GM20431 (cell line): ENCODE measurements around the gene ABCB11.
"Not testable (repeated sequence)": the region's sequence is repeated elsewhere in the genome, so short reads cannot be mapped to it uniquely, and the experiment has no call there.

Experiments
- in situ Hi-C: fragments of 300-500 bp; cut with MseI, MboI; formaldehyde crosslinking; loops from one replicate; pipeline ENCODE4 v1.15.0; 2020; ENCODE audit warnings: low sequenced_read_pairs; ENCODE audit not compliant: unreplicated experiment

ABCB11 gene

GRCh38 chr2:168944065-168944464 lies 87.1 kb downstream of the ABCB11 start:
- in situ Hi-C loops: no loop called here

DNA sequence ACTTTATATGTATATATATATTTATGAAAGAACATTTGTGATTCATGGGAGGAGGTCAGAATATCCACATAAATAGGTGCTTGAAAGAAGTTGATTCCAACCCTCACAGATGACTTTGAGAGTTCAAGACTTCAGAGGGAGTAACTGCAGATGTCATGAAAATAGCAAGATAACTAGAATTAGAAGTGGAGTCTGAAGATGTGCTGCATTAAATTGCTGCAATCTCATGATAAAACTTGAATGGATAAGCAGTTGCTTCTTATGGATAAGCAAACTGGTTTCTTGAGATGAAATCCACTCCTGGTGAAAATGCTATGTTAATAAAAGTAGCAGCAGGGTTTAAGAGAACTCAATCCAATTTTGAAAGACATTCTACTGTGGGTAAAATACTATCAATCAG lies 89.8 kb downstream of the ABCB11 start:
- in situ Hi-C loops: no loop called here

DNA sequence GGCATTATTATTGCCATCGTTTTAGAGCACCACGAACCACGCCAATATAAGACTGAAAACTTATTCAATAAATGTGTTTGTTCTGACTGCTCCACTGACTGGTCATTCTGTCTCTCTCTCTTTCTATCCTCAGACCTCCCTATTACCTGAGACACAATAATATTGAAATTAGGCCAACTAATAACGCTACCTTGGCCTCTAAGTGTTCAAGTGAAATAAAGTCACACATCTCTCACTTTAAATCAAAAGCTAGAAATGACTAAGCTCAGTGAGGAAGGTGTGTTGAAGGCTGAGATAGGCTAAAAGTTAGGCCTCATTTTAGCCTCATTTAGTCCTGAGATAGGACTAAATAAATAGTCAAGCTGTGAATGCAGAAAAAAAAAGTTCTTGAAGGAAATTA lies 91.2 kb downstream of the ABCB11 start:
- in situ Hi-C loops: no loop called here

- in situ Hi-C loops: no loop called here
These were observed 92.1 kb downstream of the ABCB11 start for GRCh38 chr2:168939061-168939460.

DNA sequence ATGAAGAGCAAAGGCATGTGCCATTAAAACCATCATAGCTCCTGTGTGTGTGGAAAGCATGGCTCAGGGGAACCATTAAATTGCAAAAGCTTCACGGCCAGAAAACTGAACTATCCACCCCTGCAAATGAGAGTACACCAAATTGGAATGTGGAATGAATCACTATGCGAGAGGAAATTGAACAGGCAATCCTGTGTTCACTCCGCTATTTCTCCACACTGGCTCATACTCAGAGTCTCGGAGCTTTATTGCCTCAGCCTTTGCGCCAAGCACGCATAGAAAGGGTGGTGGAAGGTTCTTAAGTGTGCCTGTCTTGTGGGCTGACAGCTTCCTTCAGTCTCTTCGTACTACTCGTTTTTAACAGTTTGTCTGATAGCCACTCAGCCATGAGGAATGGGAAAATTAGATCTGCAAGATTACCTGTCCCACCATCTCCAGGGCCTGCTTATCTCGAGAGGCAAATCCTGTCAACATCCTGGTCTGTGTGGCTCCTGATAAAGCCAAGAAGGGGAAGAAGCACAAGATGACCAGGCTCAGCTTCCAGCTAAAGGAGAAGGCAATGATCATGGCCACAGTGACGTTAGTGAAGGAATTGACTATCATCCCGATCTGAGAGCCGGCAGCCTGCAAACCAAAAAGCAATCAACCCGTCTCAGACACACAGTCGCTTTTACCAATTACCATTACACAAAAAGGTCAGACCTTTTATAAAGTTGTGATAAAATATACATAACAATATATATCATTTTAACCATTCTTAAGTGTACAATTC lies 95.1 kb downstream of the ABCB11 start:
- in situ Hi-C loops: no loop called here

GRCh38 chr2:168934826-168935225 lies 96.3 kb downstream of the ABCB11 start:
- in situ Hi-C loops: no loop called here

GRCh38 chr2:168932174-168932573 lies 99.0 kb downstream of the ABCB11 start:
- in situ Hi-C loops: not testable (repeated sequence)

DNA sequence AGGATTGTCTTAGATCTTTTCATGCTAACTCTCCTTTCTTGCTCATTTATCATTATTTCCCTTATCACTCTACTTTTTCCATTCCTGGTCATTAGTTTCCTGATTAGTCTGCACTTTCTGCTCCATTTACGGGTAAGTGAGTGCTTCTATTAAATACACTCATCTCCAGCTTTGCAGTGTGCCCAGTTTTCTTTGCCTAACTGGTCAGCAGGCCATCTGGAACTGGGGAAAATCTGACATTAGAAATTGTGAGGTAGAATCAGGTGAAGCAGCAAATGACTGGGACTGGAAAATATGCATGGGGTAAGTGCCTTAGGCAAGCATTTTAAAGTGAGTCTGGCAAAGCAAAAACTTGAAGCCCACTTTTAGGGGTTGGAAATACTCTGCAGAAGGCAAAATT lies 100.9 kb downstream of the ABCB11 start:
- in situ Hi-C loops: no loop called here

DNA sequence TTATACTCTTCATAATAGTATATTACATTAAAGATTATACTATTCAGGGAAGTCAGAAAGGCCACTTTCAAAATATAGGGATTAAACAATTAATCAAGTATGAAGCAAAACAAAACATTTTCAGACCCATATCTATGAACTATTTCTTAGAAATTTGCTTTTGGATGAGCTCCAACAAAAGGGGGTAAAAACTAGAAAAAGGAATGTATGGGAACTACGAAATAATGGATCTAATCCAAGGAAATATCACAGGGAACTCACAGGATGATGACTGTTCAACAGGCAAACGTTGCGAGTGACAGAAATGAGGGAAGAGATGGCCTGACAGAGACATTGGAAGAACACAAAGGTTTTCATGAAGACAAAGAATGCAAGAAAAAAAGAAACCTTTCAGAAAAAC lies 102.1 kb downstream of the ABCB11 start:
- in situ Hi-C loops: no loop called here

DNA sequence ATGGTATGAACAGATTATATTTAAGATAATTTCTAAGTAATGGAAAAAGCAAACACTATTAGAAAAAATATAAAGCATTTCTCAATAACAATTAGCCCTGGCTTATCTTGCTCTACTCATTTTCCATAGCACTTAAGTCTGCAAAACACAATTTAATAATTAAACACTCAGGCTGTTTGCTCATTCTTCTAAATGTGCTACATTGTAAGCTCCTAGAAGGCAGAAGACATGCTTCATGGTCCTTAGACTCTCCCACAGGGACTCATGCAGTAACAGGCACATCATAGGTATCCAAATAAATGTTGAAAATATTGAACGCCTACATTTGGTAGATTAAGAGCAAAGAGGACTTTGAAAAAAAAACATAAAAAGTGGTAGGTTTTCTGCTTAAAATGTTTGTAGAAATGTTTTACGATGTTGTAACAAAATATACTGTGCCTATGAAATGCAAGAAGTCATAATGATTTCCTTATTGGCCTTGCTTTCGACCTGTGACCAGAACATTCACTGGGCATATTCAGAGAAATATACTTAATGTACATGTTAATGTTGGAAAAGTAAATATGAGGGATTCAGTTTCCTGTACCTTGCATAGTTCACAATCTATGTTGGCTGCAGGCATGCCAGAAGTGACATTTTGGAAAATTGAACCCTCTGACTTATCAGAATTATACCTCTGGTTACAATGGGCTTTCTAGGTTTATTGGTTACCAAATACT lies 102.9 kb downstream of the ABCB11 start:
- in situ Hi-C loops: no loop called here

DNA sequence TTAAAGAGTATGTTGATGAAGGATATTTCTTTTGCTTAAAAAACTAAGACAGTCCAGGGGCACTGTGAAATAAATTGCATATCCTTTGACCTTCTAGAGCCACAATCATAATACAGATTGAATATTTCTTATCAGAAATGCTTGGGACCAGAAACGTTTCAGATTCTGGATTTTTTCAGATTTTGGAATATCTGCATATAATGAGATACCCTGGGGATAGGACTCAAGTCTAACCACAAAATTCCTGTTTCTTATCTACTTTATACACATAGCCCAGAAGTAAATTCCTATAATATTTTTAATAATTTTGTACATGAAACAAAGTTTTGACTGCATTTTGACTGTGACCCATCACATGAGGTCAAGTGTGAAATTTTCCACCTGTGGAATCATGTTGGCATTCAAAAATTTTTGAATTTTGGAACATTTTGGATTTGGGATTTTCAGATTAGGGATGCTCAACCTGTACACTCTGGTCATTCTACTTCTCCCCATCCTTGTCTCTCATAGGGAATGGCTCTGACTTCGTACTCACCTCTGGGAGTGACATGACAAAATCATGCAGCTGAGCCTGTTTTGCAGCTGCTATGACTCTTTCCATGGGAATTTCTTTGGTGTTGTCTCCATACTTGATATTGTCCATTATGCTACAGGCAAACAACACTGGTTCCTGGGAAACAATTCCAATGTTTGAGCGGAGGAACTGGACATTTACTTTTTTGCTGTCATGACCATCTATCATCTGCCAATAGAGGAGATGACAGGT lies 104.3 kb downstream of the ABCB11 start:
- in situ Hi-C loops: no loop called here

GRCh38 chr2:168920504-168921157 lies 110.5 kb downstream of the ABCB11 start:
- in situ Hi-C loops: loop anchor here (25.0 kb wide), 1 partner anchor 583 kb away; no protein-coding TSS in a partner anchor

GRCh38 chr2:168916331-168916675 lies 114.8 kb downstream of the ABCB11 start:
- in situ Hi-C loops: loop anchor here (25.0 kb wide), 1 partner anchor 579 kb away; no protein-coding TSS in a partner anchor

DNA sequence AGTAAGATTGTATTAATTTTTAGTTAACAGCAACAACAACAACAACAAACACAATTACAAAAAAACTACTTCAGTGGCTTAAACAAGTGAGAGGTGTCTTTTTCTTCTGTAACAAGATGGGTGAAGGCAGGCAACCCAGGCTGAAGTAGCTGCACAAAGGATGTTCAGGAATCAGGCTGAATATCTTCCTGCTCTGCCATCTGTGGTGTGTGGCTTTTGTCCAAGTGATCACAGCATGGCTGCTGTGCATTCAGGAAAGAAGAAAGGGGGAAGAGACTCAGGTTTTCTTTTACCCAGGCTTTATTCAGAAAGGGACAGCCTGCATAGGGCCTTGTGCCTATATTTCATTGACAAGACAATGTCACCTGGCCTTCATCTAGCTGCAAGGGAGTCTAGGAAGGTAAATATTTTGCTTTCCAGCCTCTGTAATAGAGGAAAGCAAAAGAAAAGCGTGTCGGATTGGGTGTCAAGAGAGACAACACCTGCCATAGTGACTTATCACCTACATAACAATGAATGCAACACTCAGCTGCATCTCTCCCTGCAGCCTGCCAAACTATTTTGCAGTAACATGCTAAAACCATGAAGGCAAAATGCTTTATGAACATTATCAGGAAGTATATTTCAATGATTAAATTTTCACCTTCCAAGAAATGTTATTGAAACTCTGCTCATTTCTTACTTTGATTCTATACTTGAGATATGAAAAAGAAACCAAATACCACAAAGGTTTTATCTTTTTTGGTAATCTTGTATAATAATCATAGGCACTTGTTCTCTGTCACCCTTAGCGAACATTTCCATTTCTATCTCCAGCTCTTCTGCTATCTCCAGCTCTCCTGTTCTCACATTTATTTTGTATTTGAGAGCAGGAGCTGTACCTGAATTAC lies 115.4 kb downstream of the ABCB11 start:
- in situ Hi-C loops: loop anchor here (25.0 kb wide), 1 partner anchor 578 kb away; no protein-coding TSS in a partner anchor

GRCh38 chr2:168913495-168913894 lies 117.6 kb downstream of the ABCB11 start:
- in situ Hi-C loops: loop anchor here (25.0 kb wide), 1 partner anchor 576 kb away; no protein-coding TSS in a partner anchor

DNA sequence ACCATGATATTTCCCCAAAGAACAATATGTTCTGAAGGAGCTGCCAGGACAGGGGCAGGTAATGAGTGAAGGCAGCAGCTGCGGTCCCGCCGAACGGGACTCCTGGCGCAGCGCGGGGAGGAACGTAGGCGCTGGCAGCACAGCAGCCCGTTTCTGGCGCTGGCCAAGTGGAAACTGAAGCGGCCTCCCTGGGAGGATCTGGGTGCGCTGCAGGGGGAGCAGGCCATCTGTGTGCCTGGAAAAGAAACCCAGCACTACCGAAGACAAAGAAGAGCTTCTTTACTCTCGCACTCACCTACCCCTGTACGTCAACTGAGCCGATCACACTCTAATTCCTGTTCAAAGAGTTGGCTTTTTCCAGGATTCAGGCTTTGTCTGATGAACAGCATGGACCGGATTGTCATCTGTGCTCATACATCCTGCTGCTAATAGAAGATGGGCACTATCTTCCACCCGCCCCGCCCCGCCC lies 118.2 kb downstream of the ABCB11 start:
- in situ Hi-C loops: loop anchor here (25.0 kb wide), 1 partner anchor 576 kb away; no protein-coding TSS in a partner anchor

GRCh38 chr2:168912466-168912865 lies 118.7 kb downstream of the ABCB11 start:
- in situ Hi-C loops: loop anchor here (25.0 kb wide), 1 partner anchor 575 kb away; no protein-coding TSS in a partner anchor

DNA sequence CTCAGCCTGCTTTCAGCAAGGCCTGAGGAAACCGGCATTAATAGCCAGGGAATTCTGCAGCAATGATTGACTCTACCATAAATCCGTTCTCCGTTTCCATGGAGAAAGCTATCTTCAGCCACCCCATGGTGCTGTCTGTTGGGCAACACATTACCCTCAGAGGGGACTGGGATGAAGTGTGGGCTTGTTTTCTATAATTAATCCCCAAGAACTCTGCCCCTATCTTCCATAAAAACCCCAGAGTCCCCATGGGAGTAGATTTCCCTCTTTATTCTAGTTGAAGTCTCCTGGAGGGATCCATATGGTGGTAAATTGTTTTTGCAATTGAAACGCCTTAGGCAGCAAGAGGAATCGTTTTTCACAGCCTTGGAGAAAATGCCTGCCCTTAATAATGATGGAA lies 120.8 kb downstream of the ABCB11 start:
- in situ Hi-C loops: loop anchor here (25.0 kb wide), 1 partner anchor 573 kb away; no protein-coding TSS in a partner anchor
